ENCODE data around the gene ZFYVE28. TPM values are rescaled to one million over a fixed set of nuclear protein-coding genes. Genes with fewer than 3 reads are reported as not detected.
A peak's percentile ranks its signal among the peaks of the same experiment; 100 is the strongest.

Gene ZFYVE28
- total RNA-seq, 1 donor from 2014 or later: 3.3 TPM

- peak; percentile 7 for DNase-seq (ENCODE audit: low spot score, unreplicated experiment)
- H3K4me3 Mint-ChIP-seq (ENCODE audit: low read depth): no peak overlapping the region
- TF ChIP-seq CTCF (IDR thresholded peaks at IDR 0.05; ENCODE audit: unreplicated experiment): no peak
- peaks cover 3% of the 10 kb centered on the region for H3K4me1 Mint-ChIP-seq (ENCODE audit: low read depth)
- peak overlapping the region; percentile 71 for H3K27ac Mint-ChIP-seq
- no peaks in the 10 kb centered on the region for H3K9me3 Mint-ChIP-seq (ENCODE audit: low read depth)
- no peaks in the 10 kb centered on the region for H3K36me3 Mint-ChIP-seq (ENCODE audit: insufficient read depth)
- peaks cover 1% of the 10 kb centered on the region for H3K27me3 Mint-ChIP-seq
These were observed 79.5 kb downstream of the ZFYVE28 start for GRCh38 chr4:2338754-2339457.

DNA sequence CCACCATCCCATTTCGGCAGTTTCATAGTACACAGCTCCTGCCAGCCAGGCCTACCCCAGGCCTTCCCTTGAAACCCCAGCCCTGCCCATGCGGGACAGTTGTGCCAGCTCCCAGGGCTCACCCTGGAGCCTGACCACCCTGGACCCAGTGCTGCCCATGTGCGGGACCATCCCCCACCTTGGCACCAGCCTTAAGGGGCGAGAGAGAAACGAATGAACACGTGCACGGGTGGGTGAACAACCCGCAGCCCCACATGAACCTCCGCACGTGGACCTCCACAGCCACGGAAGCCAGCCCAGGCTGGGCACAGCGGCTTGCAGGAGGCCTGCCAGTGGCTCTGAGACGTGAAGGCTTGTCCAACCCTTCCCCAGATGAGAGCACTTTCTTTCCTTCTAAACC lies 80.5 kb downstream of the ZFYVE28 start:
- peaks cover 5% of the 10 kb centered on the region for H3K4me1 Mint-ChIP-seq (ENCODE audit: low read depth)
- peak; percentile 7 for DNase-seq (ENCODE audit: low spot score, unreplicated experiment)
- no peak overlapping the region for H3K4me3 Mint-ChIP-seq (ENCODE audit: low read depth)
- no peaks in the 10 kb centered on the region for H3K27me3 Mint-ChIP-seq
- H3K27ac Mint-ChIP-seq: no peak overlapping the region
- no peaks in the 10 kb centered on the region for H3K36me3 Mint-ChIP-seq (ENCODE audit: insufficient read depth)
- H3K9me3 Mint-ChIP-seq (ENCODE audit: low read depth): no peaks in the 10 kb centered on the region
- TF ChIP-seq CTCF (IDR thresholded peaks at IDR 0.05; ENCODE audit: unreplicated experiment): no peak

- no peak for TF ChIP-seq CTCF (IDR thresholded peaks at IDR 0.05; ENCODE audit: unreplicated experiment)
- peaks cover 5% of the 10 kb centered on the region for H3K4me1 Mint-ChIP-seq (ENCODE audit: low read depth)
These were observed 81.2 kb downstream of the ZFYVE28 start for GRCh38 chr4:2337131-2337723.

DNA sequence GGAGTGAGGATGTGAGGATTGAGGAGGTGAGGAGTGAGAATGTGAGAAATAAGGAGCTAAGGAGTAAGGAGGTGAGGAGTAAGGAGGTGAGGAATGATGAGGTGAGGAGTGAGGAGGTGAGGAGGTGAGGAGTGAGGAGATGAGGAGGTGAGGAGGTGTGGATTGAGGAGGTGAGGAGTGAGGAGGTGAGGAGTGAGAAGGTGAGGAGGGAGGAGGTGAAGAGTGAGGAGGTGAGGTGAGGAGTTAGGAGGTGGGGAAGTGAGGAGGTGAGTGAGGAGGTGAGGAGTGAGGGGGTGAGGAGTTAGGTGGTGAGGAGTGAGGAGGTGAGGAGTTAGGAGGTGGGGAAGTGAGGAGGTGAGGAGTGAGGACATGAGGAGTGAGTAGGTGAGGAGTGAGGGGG lies 81.8 kb downstream of the ZFYVE28 start:
- no peaks in the 10 kb centered on the region for H3K36me3 Mint-ChIP-seq (ENCODE audit: insufficient read depth)
- no peak for TF ChIP-seq CTCF (IDR thresholded peaks at IDR 0.05; ENCODE audit: unreplicated experiment)
- H3K27ac Mint-ChIP-seq: no peak overlapping the region
- H3K9me3 Mint-ChIP-seq (ENCODE audit: low read depth): no peaks in the 10 kb centered on the region
- no peaks in the 10 kb centered on the region for H3K27me3 Mint-ChIP-seq
- DNase-seq (ENCODE audit: low spot score, unreplicated experiment): no peak
- peaks cover 5% of the 10 kb centered on the region for H3K4me1 Mint-ChIP-seq (ENCODE audit: low read depth)
- H3K4me3 Mint-ChIP-seq (ENCODE audit: low read depth): no peak overlapping the region

More at GRCh38 chr4:2337131-2337723, 81.2 kb downstream of the ZFYVE28 start:
- H3K27ac Mint-ChIP-seq: no peak overlapping the region
- no peak overlapping the region for H3K4me3 Mint-ChIP-seq (ENCODE audit: low read depth)
- no peaks in the 10 kb centered on the region for H3K9me3 Mint-ChIP-seq (ENCODE audit: low read depth)
- H3K27me3 Mint-ChIP-seq: no peaks in the 10 kb centered on the region
- DNase-seq (ENCODE audit: low spot score, unreplicated experiment): no peak
- H3K36me3 Mint-ChIP-seq (ENCODE audit: insufficient read depth): no peaks in the 10 kb centered on the region

DNA sequence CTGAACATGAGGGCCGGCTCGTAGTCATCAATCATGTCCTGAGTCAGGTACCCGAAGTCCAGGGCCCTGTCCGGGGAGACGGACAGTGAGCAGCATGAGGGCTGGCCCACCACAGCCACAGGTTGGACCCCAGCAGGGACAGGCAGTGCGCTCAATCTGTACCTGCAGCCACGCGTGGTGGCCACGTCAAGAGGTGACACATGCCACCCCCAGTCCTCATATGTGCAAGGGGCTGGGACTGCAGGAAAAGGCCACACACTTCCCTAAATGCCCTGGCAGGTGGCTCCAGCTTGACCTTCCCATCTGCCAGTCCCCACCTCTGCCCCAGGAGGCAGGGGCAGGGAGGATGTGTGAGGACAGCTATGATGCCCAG lies 82.7 kb downstream of the ZFYVE28 start:
- Mint-ChIP-seq H3K4me3 (ENCODE audit: low read depth) (no peak overlapping the region), H3K27me3 (no peaks in the 10 kb centered on the region), H3K27ac (no peak overlapping the region), H3K9me3 (ENCODE audit: low read depth) (no peaks in the 10 kb centered on the region), H3K4me1 (ENCODE audit: low read depth) (peaks cover 5% of the 10 kb centered on the region), H3K36me3 (ENCODE audit: insufficient read depth) (no peaks in the 10 kb centered on the region)
- no peak for TF ChIP-seq CTCF (IDR thresholded peaks at IDR 0.05; ENCODE audit: unreplicated experiment)
- DNase-seq (ENCODE audit: low spot score, unreplicated experiment): no peak
